ENCODE data around the gene PRND. TPM values are rescaled to one million over a fixed set of nuclear protein-coding genes. Genes with fewer than 3 reads are reported as not detected.

The PRND gene
- total RNA-seq, 1 donor from 2014 or later: not detected

DNA sequence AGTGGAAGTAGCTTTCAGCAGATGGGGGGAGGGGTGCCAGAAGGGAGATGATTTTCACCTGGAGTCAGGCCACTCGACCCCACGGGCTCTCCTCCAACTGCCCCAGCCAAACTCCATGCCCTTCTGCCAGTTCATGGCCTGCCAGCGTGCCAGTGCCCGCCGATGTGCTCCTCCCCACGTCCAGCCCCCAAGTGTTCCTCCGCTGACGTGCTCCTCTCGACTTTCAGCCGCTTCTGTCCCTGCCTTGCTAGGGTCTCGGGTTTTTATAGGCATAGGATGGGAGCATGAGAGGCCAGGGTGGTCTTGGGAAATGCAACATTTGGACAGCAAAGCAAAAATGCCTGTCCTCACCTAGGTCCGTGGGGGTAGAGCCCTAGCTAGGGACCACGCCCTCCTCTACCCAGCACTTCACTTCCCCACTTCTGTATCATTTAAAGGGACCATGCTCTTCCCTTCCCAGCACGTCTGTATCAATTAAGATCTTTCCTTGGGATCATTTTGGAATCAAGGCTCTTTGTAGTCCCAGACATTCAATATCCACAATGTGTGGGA, 54.4 kb downstream of the PRND start:
- DNase-seq (ENCODE audit: low read depth): no peak

Other genes with a start within 250 kb of the PRND start
- gene PRNP, start 35.5 kb upstream of the PRND start, total RNA-seq: 116 and 132 TPM in 2 replicates
- gene RASSF2, start 101.7 kb downstream of the PRND start, total RNA-seq: 3.1 and 4.1 TPM in 2 replicates